Measurements from ENCODE around the gene EIF6. TPM values are rescaled to one million over a fixed set of nuclear protein-coding genes. Genes with fewer than 3 reads are reported as not detected.

EIF6 gene
- total RNA-seq, 3 donors from 2014 or later (not counting 1 experiment from before 2014, with no cell fraction given) = 73.9 to 81.4 (median 79.0) TPM

DNA sequence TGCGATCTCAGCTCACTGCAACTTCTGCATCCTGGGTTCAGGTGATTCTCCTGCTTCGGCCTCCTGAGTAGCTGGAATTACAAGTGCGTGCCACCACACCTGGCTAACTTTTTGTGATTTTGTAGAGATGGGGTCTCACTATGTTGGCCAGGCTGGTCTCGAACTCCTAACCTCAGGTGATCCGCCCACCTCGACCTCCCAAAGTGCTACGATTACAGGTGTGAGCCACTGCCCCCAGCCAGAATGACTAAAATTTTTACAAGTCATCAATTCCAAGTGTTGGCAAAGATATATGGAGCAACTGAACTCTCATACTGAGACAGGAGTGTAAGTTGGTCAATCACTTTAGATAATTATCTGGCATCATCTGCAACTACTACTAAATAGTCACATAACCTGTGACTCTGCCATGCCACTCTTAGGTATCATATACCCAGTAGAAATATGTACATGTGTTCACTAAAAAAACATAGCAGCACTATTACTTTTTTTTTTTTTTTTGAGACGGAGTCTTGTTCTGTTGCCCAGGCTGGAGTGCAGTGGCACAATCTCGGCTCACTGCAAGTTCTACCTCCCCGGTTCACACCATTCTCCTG lies 3.0 kb downstream of the EIF6 start:
- Histone ChIP-seq H3K4me3 (ENCODE audit: low read length) (no peak overlapping the region), H3K27ac (ENCODE audit: low read length) (no peak overlapping the region), H3K36me3 (ENCODE audit: control insufficient read depth, insufficient read depth, low read length) (peaks cover 24% of the 10 kb centered on the region), H3K9me3 (ENCODE audit: control insufficient read depth, insufficient read depth, low read length) (no peaks in the 10 kb centered on the region), H3K4me1 (ENCODE audit: control insufficient read depth, insufficient read depth, low read length) (peaks cover 33% of the 10 kb centered on the region), H3K27me3 (ENCODE audit: control insufficient read depth, insufficient read depth, low read length) (no peaks in the 10 kb centered on the region)
- Mint-ChIP-seq H3K9me3 (no peaks in the 10 kb centered on the region), H3K4me1 (peaks cover 25 to 45% of the 10 kb centered on the region in 2 donors), H3K27ac (no peak overlapping the region), H3K4me3 (no peak overlapping the region), H3K36me3 (no peaks in the 10 kb centered on the region), H3K27me3 (ENCODE audit: low read depth in 2 of 2) (no peaks in the 10 kb centered on the region)
- no peak for ATAC-seq
- WGBS (ENCODE audit: insufficient coverage) = 97% methylated on average over 9 of the region's 10 CpGs
- DNase-seq = no peak
- intact Hi-C loops (cut with micrococcal nuclease) = no loop called here
- TF ChIP-seq, protein P1, sequence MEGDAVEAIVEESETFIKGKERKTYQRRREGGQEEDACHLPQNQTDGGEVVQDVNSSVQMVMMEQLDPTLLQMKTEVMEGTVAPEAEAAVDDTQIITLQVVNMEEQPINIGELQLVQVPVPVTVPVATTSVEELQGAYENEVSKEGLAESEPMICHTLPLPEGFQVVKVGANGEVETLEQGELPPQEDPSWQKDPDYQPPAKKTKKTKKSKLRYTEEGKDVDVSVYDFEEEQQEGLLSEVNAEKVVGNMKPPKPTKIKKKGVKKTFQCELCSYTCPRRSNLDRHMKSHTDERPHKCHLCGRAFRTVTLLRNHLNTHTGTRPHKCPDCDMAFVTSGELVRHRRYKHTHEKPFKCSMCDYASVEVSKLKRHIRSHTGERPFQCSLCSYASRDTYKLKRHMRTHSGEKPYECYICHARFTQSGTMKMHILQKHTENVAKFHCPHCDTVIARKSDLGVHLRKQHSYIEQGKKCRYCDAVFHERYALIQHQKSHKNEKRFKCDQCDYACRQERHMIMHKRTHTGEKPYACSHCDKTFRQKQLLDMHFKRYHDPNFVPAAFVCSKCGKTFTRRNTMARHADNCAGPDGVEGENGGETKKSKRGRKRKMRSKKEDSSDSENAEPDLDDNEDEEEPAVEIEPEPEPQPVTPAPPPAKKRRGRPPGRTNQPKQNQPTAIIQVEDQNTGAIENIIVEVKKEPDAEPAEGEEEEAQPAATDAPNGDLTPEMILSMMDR (IDR thresholded peaks at IDR 0.05) = no peak

DNA sequence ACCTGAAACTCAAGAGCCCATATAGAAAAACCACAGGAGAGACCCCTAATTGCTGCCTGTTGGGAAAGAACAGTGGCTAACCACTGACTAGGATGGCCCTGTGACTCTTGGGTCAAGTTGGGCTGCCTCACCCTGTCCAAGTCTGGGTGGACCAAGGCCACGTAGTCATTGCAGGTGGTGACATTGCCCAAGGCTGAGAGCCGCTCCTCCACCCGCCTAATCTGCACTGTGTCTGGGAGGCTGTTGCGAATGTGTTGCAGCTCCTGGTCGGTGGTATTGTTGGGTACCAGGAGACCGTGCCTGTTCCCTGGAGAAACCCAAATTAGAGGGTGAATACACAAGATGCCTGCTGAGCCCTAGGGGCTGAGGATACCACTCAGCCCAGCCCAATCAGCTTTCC lies 4.0 kb downstream of the EIF6 start:
- intact Hi-C loops (cut with micrococcal nuclease) = no loop called here
- H3K4me3 Mint-ChIP-seq = peak overlapping the region; percentile 22

DNA sequence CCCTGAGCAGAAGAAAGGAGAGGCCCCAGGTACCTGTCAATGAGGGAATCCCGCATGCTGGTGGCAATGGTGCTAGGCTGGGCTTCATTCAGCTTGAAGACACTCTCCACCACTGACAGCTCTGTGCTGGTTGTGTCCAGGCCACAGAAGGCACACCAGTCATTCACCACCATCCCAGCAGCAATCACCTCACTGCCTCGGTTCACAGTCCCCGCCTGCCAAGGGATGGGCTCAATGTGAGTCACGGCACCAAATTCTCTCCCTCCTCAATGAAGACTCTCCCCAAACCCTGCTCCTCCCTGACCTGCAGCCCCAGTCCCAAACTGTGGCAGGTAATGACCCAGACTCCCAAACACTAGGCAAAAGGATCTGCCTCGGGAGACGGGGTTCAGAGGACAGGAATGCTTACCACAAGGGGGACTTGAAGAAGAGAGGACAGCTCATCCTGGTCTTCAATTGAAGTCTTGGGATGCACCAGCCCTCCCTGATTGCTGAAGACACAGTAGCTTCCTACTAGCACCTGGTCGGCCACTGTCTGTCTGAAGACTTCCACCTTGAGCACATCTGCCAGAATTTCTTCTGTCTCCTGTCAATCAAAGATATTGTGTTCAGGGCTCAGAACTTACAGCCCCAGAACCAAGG lies 4.9 kb downstream of the EIF6 start:
- DNase-seq = no peak
- ATAC-seq = no peak
- Mint-ChIP-seq H3K27ac (peak overlapping the region; percentile 97 to 100), H3K4me3 (peak overlapping the region; percentile 22), H3K27me3 (ENCODE audit: low read depth in 2 of 2) (no peaks in the 10 kb centered on the region), H3K9me3 (no peaks in the 10 kb centered on the region), H3K4me1 (peaks cover 19 to 48% of the 10 kb centered on the region in 2 donors), H3K36me3 (no peaks in the 10 kb centered on the region)
- intact Hi-C loops (cut with micrococcal nuclease) = no loop called here
- peaks cover 32% of the 10 kb centered on the region for H3K36me3 ChIP-seq (ENCODE audit: control insufficient read depth, insufficient read depth, low read length)
- no peaks in the 10 kb centered on the region for H3K9me3 ChIP-seq (ENCODE audit: control insufficient read depth, insufficient read depth, low read length)
- TF ChIP-seq, protein P1 (IDR thresholded peaks at IDR 0.05) = no peak
- no peak overlapping the region for H3K27ac ChIP-seq (ENCODE audit: low read length)
- H3K4me1 ChIP-seq (ENCODE audit: control insufficient read depth, insufficient read depth, low read length) = peaks cover 42% of the 10 kb centered on the region
- no peak overlapping the region for H3K4me3 ChIP-seq (ENCODE audit: low read length)
- no peaks in the 10 kb centered on the region for H3K27me3 ChIP-seq (ENCODE audit: control insufficient read depth, insufficient read depth, low read length)
- WGBS (ENCODE audit: insufficient coverage) = 91% methylated on average over 7 of the region's 7 CpGs

More for the DNA sequence above, 4.0 kb downstream of the EIF6 start:
- 98% methylated on average over 6 of the region's 6 CpGs for WGBS (ENCODE audit: insufficient coverage)
- Mint-ChIP-seq H3K36me3 (no peaks in the 10 kb centered on the region), H3K27me3 (ENCODE audit: low read depth in 2 of 2) (no peaks in the 10 kb centered on the region), H3K4me1 (peaks cover 25 to 55% of the 10 kb centered on the region in 2 donors), H3K9me3 (no peaks in the 10 kb centered on the region), H3K27ac (peak overlapping the region; percentile 97 to 100)
- Histone ChIP-seq H3K27ac (ENCODE audit: low read length) (no peak overlapping the region), H3K4me1 (ENCODE audit: control insufficient read depth, insufficient read depth, low read length) (peaks cover 44% of the 10 kb centered on the region), H3K9me3 (ENCODE audit: control insufficient read depth, insufficient read depth, low read length) (no peaks in the 10 kb centered on the region), H3K4me3 (ENCODE audit: low read length) (no peak overlapping the region), H3K36me3 (ENCODE audit: control insufficient read depth, insufficient read depth, low read length) (peaks cover 32% of the 10 kb centered on the region), H3K27me3 (ENCODE audit: control insufficient read depth, insufficient read depth, low read length) (no peaks in the 10 kb centered on the region)
- DNase-seq (no peak), ATAC-seq (no peak)
- TF ChIP-seq, protein P1 (IDR thresholded peaks at IDR 0.05) = no peak
